ENCODE results near the gene KATNB1.

- TF ChIP-seq CTCF (IDR thresholded peaks at IDR 0.05) (no peak), POLR2A (IDR thresholded peaks at IDR 0.05) (no peak)
Observed at GRCh38 chr16:57797526-57798266, 62.1 kb downstream of the KATNB1 start.

Data from uterus (tissue), 2 donors.